GM19035 (cell line): ENCODE data around the gene DOC2A.
"Not testable (repeated sequence)": the region's sequence is repeated elsewhere in the genome, so short reads cannot be mapped to it uniquely, and the experiment has no call there.

Experiments
- ATAC-seq: cut with Tn5 transposase; IDR thresholded peaks from one replicate; pipeline ENCODE4 v1.9.1; 2021; ENCODE audit not compliant: unreplicated experiment

The DOC2A gene

GRCh38 chr16:30010844-30011713, at the start of gene DOC2A:
Gene DOC2A, minus strand, starts transcription at chr16:30011027. Its CDS starts 805 bp downstream, at chr16:30010222.
- no peak for ATAC-seq

GRCh38 chr16:30060346-30060745, 49.5 kb upstream of the DOC2A start:
- ATAC-seq, result no peak

GRCh38 chr16:30054959-30055553, 44.2 kb upstream of the DOC2A start:
- ATAC-seq, result no peak

- ATAC-seq, result no peak
Observed at GRCh38 chr16:30054451-30054850, 43.6 kb upstream of the DOC2A start.

- ATAC-seq, result no peak
Observed at GRCh38 chr16:30053376-30054015, 42.7 kb upstream of the DOC2A start.

GRCh38 chr16:30052671-30053372, 42.0 kb upstream of the DOC2A start:
- ATAC-seq, result peak; percentile 76

- no peak for ATAC-seq
Observed at GRCh38 chr16:30051518-30051917, 40.7 kb upstream of the DOC2A start.

GRCh38 chr16:30049871-30050270, 39.0 kb upstream of the DOC2A start:
- ATAC-seq, result no peak

GRCh38 chr16:30046588-30046987, 35.8 kb upstream of the DOC2A start:
- no peak for ATAC-seq

- ATAC-seq, result no peak
Observed at GRCh38 chr16:30046178-30046577, 35.4 kb upstream of the DOC2A start.

- no peak for ATAC-seq
Observed at GRCh38 chr16:30041841-30042240, 31.0 kb upstream of the DOC2A start.

- ATAC-seq, result not testable (repeated sequence)
Observed at GRCh38 chr16:30040690-30041089, 29.9 kb upstream of the DOC2A start.

- no peak for ATAC-seq
Observed at GRCh38 chr16:30040221-30040620, 29.4 kb upstream of the DOC2A start.

- ATAC-seq, result no peak
Observed at GRCh38 chr16:30033270-30033669, 22.4 kb upstream of the DOC2A start.

GRCh38 chr16:30032083-30032819, 21.4 kb upstream of the DOC2A start:
- ATAC-seq, result no peak

- no peak for ATAC-seq
Observed at GRCh38 chr16:30031477-30031918, 20.7 kb upstream of the DOC2A start.

GRCh38 chr16:30030841-30031413, 20.1 kb upstream of the DOC2A start, which contains the start of gene TLCD3B:
Gene TLCD3B, minus strand, starts transcription at chr16:30031271. Its CDS starts 744 bp downstream, at chr16:30030527.
- ATAC-seq, result no peak

- ATAC-seq, result no peak
Observed at GRCh38 chr16:30030011-30030685, 19.3 kb upstream of the DOC2A start.

GRCh38 chr16:30028438-30029076, 17.7 kb upstream of the DOC2A start:
- ATAC-seq, result no peak
